Neural progenitor cell (in vitro differentiated cells): ENCODE measurements around the gene DOCK3. TPM values are rescaled to one million over a fixed set of nuclear protein-coding genes. Genes with fewer than 3 reads are reported as not detected.

Experiments
- DNase-seq: peaks from one replicate; pipeline ENCODE4 v3.0.0-alpha.2; 2016; ENCODE audit warnings: low spot score
- H2AFZ ChIP-seq: fragments of 200-600 bp; sonication (generic); replicated peaks from 2 replicates; pipeline ENCODE4 v1.6.1; 2016; ENCODE audit warnings: antibody characterized with exemption
- H3F3A ChIP-seq: fragments of 200-600 bp; sonication (generic); 2 replicates; pipeline ENCODE4 v1.6.1; 2016; ENCODE audit warnings: antibody characterized with exemption, low read depth
- H3K27ac ChIP-seq: fragments of 200-600 bp; sonication (generic); 2 replicates; pipeline ENCODE4 v1.5.1; 2016; ENCODE audit warnings: mild to moderate bottlenecking
- H3K27me3 ChIP-seq: fragments of 200-600 bp; sonication (generic); 2 replicates; pipeline ENCODE4 v1.6.1; 2016; ENCODE audit warnings: mild to moderate bottlenecking, moderate library complexity
- H3K36me3 ChIP-seq: fragments of 200-600 bp; sonication (generic); 2 replicates; pipeline ENCODE4 v1.5.1; 2016
- H3K4me1 ChIP-seq: fragments of 200-600 bp; sonication (generic); 2 replicates; pipeline ENCODE4 v1.6.1; 2016; ENCODE audit warnings: mixed run types
- H3K4me2 ChIP-seq: fragments of 200-600 bp; sonication (generic); 2 replicates; pipeline ENCODE4 v1.6.1; 2016
- H3K4me3 ChIP-seq: fragments of 200-600 bp; sonication (generic); 2 replicates; pipeline ENCODE4 v1.5.1; 2016
- H3K79me2 ChIP-seq: fragments of 200-600 bp; sonication (generic); 2 replicates; pipeline ENCODE4 v1.6.1; 2016; ENCODE audit warnings: low read depth
- H3K9ac ChIP-seq: fragments of 200-600 bp; sonication (generic); 2 replicates; pipeline ENCODE4 v1.6.1; 2016
- H3K9me3 ChIP-seq: fragments of 200-600 bp; sonication (generic); 2 replicates; pipeline ENCODE4 v1.5.1; 2016; ENCODE audit warnings: low read depth
- H4K20me1 ChIP-seq: fragments of 200-600 bp; sonication (generic); 2 replicates; pipeline ENCODE4 v1.6.1; 2016; ENCODE audit warnings: low read depth
- H3K27ac Mint-ChIP-seq: 3 replicates; pipeline ENCODE4 v1.8.0; 2021; ENCODE audit warnings: mixed read lengths
- H3K27me3 Mint-ChIP-seq: 2 replicates; pipeline ENCODE4 v1.8.0; 2022; ENCODE audit warnings: low read depth, mild to moderate bottlenecking, inconsistent platforms, moderate library complexity, mixed read lengths; ENCODE audit not compliant: insufficient read depth
- H3K36me3 Mint-ChIP-seq: 3 replicates; pipeline ENCODE4 v1.8.0; 2021; ENCODE audit warnings: mixed read lengths
- H3K4me1 Mint-ChIP-seq: 3 replicates; pipeline ENCODE4 v1.8.0; 2021; ENCODE audit warnings: mixed read lengths
- H3K4me3 Mint-ChIP-seq: 3 replicates; pipeline ENCODE4 v1.8.0; 2021; ENCODE audit warnings: mild to moderate bottlenecking, moderate library complexity, mixed read lengths
- H3K9me3 Mint-ChIP-seq: 3 replicates; pipeline ENCODE4 v1.8.0; 2020; ENCODE audit warnings: mixed read lengths
- EZH2 ChIP-seq: fragments of 200-600 bp; sonication (generic); IDR thresholded peaks from 2 replicates; pipeline ENCODE4 v1.6.1; 2017; ENCODE audit warnings: antibody characterized with exemption, mild to moderate bottlenecking, moderate library complexity
- EZH2phosphoT487 ChIP-seq: fragments of 200-600 bp; sonication (generic); IDR thresholded peaks from 2 replicates; pipeline ENCODE4 v1.6.1; 2017; ENCODE audit warnings: antibody characterized with exemption
- total RNA-seq: library from RNA; depleted of rRNA; stranded (reverse); fragments of >200 nt; gene quantifications from 2 replicates; pipeline ENCODE4 v1.2.3, GENCODE V29; 2015; ENCODE audit warnings: low replicate concordance
- TF ChIP-seq, protein P1 (sequence below): fragments of 200-600 bp; sonication (generic); IDR thresholded peaks from 2 replicates; pipeline ENCODE4 v1.5.1; 2017; ENCODE audit warnings: antibody characterized with exemption, mild to moderate bottlenecking

Gene DOCK3
- total RNA-seq, 1 donor from 2014 or later, result 10.7 TPM

DNA sequence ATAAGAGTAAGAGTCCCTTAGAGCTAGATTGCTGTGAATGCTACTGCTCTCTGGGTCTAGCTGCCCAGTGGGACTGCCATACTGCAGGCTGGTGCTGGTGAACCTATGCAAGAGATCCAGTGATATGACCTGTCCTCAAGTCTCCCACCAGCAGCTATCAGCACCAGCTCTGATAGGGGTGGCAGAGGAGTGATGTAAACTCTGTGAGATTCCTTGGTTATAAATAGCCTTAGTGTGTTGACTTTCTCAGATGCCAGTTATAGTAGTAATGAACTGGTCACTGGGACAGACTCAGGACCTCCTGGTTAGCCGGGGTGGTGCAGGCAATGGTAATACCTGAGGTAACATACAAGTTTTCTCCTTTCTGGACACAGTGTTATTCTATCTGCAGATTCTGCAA lies 515.5 kb downstream of the DOCK3 start:
- TF ChIP-seq EZH2 (no peak), EZH2phosphoT487 (no peak)
- TF ChIP-seq, protein P1, sequence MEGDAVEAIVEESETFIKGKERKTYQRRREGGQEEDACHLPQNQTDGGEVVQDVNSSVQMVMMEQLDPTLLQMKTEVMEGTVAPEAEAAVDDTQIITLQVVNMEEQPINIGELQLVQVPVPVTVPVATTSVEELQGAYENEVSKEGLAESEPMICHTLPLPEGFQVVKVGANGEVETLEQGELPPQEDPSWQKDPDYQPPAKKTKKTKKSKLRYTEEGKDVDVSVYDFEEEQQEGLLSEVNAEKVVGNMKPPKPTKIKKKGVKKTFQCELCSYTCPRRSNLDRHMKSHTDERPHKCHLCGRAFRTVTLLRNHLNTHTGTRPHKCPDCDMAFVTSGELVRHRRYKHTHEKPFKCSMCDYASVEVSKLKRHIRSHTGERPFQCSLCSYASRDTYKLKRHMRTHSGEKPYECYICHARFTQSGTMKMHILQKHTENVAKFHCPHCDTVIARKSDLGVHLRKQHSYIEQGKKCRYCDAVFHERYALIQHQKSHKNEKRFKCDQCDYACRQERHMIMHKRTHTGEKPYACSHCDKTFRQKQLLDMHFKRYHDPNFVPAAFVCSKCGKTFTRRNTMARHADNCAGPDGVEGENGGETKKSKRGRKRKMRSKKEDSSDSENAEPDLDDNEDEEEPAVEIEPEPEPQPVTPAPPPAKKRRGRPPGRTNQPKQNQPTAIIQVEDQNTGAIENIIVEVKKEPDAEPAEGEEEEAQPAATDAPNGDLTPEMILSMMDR, result no peak
- peaks cover 2% of the 10 kb centered on the region for H3K27me3 Mint-ChIP-seq
- Histone ChIP-seq H3K36me3 (no peaks in the 10 kb centered on the region), H3F3A (peaks cover 2% of the 10 kb centered on the region), H3K9me3 (peaks cover 2% of the 10 kb centered on the region), H3K27ac (no peak overlapping the region), H2AFZ (no peak overlapping the region), H3K4me2 (no peak overlapping the region), H3K79me2 (no peaks in the 10 kb centered on the region), H4K20me1 (no peaks in the 10 kb centered on the region), H3K9ac (no peak overlapping the region), H3K27me3 (no peaks in the 10 kb centered on the region), H3K4me3 (no peak overlapping the region), H3K4me1 (no peaks in the 10 kb centered on the region)
- no peak overlapping the region for H3K4me3 Mint-ChIP-seq
- no peak overlapping the region for H3K27ac Mint-ChIP-seq
- no peak for DNase-seq
- H3K36me3 Mint-ChIP-seq, result peaks cover 7% of the 10 kb centered on the region
- peaks cover 22% of the 10 kb centered on the region for H3K9me3 Mint-ChIP-seq
- no peaks in the 10 kb centered on the region for H3K4me1 Mint-ChIP-seq

GRCh38 chr3:51190827-51191226 lies 516.1 kb downstream of the DOCK3 start:
- Mint-ChIP-seq H3K9me3 (peaks cover 22% of the 10 kb centered on the region), H3K36me3 (peaks cover 7% of the 10 kb centered on the region), H3K27ac (no peak overlapping the region)

GRCh38 chr3:51191768-51192167 lies 517.0 kb downstream of the DOCK3 start:
- no peak overlapping the region for H3K27ac Mint-ChIP-seq
- H3K4me1 ChIP-seq, result no peaks in the 10 kb centered on the region
- peaks cover 18% of the 10 kb centered on the region for H3K9me3 Mint-ChIP-seq

More at GRCh38 chr3:51190827-51191226, 516.1 kb downstream of the DOCK3 start:
- H3K79me2 ChIP-seq, result no peaks in the 10 kb centered on the region
- H3K27me3 Mint-ChIP-seq, result peaks cover 2% of the 10 kb centered on the region
- no peak for TF ChIP-seq EZH2phosphoT487
- TF ChIP-seq EZH2, result no peak
- TF ChIP-seq, protein P1, result no peak
- no peak overlapping the region for H3K4me2 ChIP-seq
- H3F3A ChIP-seq, result peaks cover 2% of the 10 kb centered on the region
- no peak overlapping the region for H3K27ac ChIP-seq
- no peaks in the 10 kb centered on the region for H3K9me3 ChIP-seq
- no peak overlapping the region for H3K4me3 ChIP-seq
- no peak overlapping the region for H3K9ac ChIP-seq
- no peaks in the 10 kb centered on the region for H4K20me1 ChIP-seq
- H3K4me1 ChIP-seq, result no peaks in the 10 kb centered on the region
- no peak overlapping the region for H3K4me3 Mint-ChIP-seq
- H3K36me3 ChIP-seq, result no peaks in the 10 kb centered on the region
- no peaks in the 10 kb centered on the region for H3K4me1 Mint-ChIP-seq
- no peak for DNase-seq
- H2AFZ ChIP-seq, result no peak overlapping the region
- no peaks in the 10 kb centered on the region for H3K27me3 ChIP-seq

More at GRCh38 chr3:51191768-51192167, 517.0 kb downstream of the DOCK3 start:
- H3K4me3 Mint-ChIP-seq, result no peak overlapping the region
- H3K27me3 Mint-ChIP-seq, result peaks cover 2% of the 10 kb centered on the region
- Histone ChIP-seq H3F3A (peaks cover 2% of the 10 kb centered on the region), H3K79me2 (no peaks in the 10 kb centered on the region), H3K9ac (no peak overlapping the region), H3K4me3 (no peak overlapping the region), H3K9me3 (no peaks in the 10 kb centered on the region), H3K36me3 (no peaks in the 10 kb centered on the region), H2AFZ (no peak overlapping the region), H3K27ac (no peak overlapping the region), H4K20me1 (no peaks in the 10 kb centered on the region), H3K27me3 (no peaks in the 10 kb centered on the region), H3K4me2 (no peak overlapping the region)
- no peak for DNase-seq
- H3K4me1 Mint-ChIP-seq, result no peaks in the 10 kb centered on the region
- peaks cover 6% of the 10 kb centered on the region for H3K36me3 Mint-ChIP-seq
- TF ChIP-seq EZH2, result no peak
- TF ChIP-seq, protein P1, result no peak
